ENCODE measurements around the gene SLC4A1AP. TPM values are rescaled to one million over a fixed set of nuclear protein-coding genes. Genes with fewer than 3 reads are reported as not detected.

Gene SLC4A1AP
- total and polyA plus RNA-seq, 10 of the 15 experiments (the other 5 are each of a cell fraction or from before 2014, with no cell fraction given): 6.5 to 30.1 (median 21.5) TPM

GRCh38 chr2:27645197-27645596 lies 18.5 kb upstream of the SLC4A1AP start (continued):
- TF ChIP-seq EGR1 (IDR thresholded peaks at IDR 0.05; ENCODE audit: borderline replicate concordance in 1 of 2, low read depth in 2 of 2, low read length in 2 of 2): no peak
- TF ChIP-seq ZZZ3 (IDR thresholded peaks at IDR 0.05; ENCODE audit: control insufficient read depth, insufficient read length, low read depth): no peak

GRCh38 chr2:27647289-27647688 lies 16.4 kb upstream of the SLC4A1AP start:
- Histone ChIP-seq H3K79me2 (ENCODE audit: control insufficient read depth, insufficient read depth, low read length) (no peaks in the 10 kb centered on the region), H3K36me3 (ENCODE audit: control insufficient read depth in 2 of 2, insufficient read depth in 2 of 2, low read length in 1 of 2) (peaks cover 2 to 29% of the 10 kb centered on the region in 2 experiments; a peak in 3 of 4 replicates), H3K4me2 (ENCODE audit: control insufficient read depth, insufficient read depth) (no peak overlapping the region), H3K9me3 (replicated peaks; ENCODE audit: control insufficient read depth, insufficient read depth, low read length) (no peaks in the 10 kb centered on the region), H3K4me1 (ENCODE audit: control insufficient read depth, insufficient read depth, low read length) (no peaks in the 10 kb centered on the region), H3K27ac (ENCODE audit: control insufficient read depth, insufficient read depth) (no peak overlapping the region), H3K27me3 (replicated peaks in 1 of 2; ENCODE audit: control insufficient read depth in 2 of 2, insufficient read depth in 2 of 2, low read length in 1 of 2) (no peaks in the 10 kb centered on the region), H3K4me3 (no peak overlapping the region), H3K9ac (ENCODE audit: control insufficient read depth, insufficient read depth, low read length) (no peak overlapping the region), H2AFZ (ENCODE audit: control insufficient read depth, low read depth, low read length) (no peak overlapping the region), H4K20me1 (ENCODE audit: control insufficient read depth, insufficient read depth) (no peaks in the 10 kb centered on the region)
- ChIA-PET POLR2A (no interaction called here), CTCF (interaction anchor here (0.9 to 2.4 kb wide), 2 partner anchors 35 to 57 kb away, joined by 3 to 14 read pairs; no protein-coding TSS in a partner anchor), RAD21 (ENCODE audit: unreplicated experiment) (interaction anchor here (1.2 to 1.3 kb wide), 2 partner anchors 11 to 19 kb away, joined by 3 read pairs; no protein-coding TSS in a partner anchor), SMC1A (ENCODE audit: uncharacterized antibody, unreplicated experiment) (interaction anchor here (1.1 to 1.8 kb wide), 2 partner anchors 11 to 36 kb away, joined by 3 to 4 read pairs; no protein-coding TSS in a partner anchor)
- in situ Hi-C loops (cut with MboI): no loop called here
- intact Hi-C loops (cut with micrococcal nuclease; ENCODE audit: unreplicated experiment): no loop called here
- ATAC-seq (no peak), DNase-seq (ENCODE audit: low read depth, low spot score) (no peak), FAIRE-seq (no peak)
- no TSS peak for BruUV-seq (replicated peaks)
- TF ChIP-seq POLR2AphosphoS5 (IDR thresholded peaks at IDR 0.05; ENCODE audit: low read length) (no peak), ZNF687 (IDR thresholded peaks at IDR 0.05) (no peak)
